HG02763 (cell line): ENCODE results near the gene TSC22D1.
"Not testable (repeated sequence)": the region's sequence is repeated elsewhere in the genome, so short reads cannot be mapped to it uniquely, and the experiment has no call there.

ENCODE experiments used
- ATAC-seq: cut with Tn5 transposase; IDR thresholded peaks from one replicate; pipeline ENCODE4 v1.9.1; 2021; ENCODE audit warnings: mild to moderate bottlenecking, moderate library complexity; ENCODE audit not compliant: unreplicated experiment

Gene TSC22D1

GRCh38 chr13:44573790-44574465 is 2.2 kb downstream of the TSC22D1 start:
- no peak for ATAC-seq

GRCh38 chr13:44573071-44573470 is 3.1 kb downstream of the TSC22D1 start:
- ATAC-seq = no peak

- no peak for ATAC-seq
Observed at GRCh38 chr13:44566601-44567000, 9.5 kb downstream of the TSC22D1 start.

- no peak for ATAC-seq
Observed at GRCh38 chr13:44565881-44566280, 10.2 kb downstream of the TSC22D1 start.

GRCh38 chr13:44564936-44565335 is 11.2 kb downstream of the TSC22D1 start:
- ATAC-seq = no peak

- not testable (repeated sequence) for ATAC-seq
Observed at GRCh38 chr13:44562853-44563252, 13.3 kb downstream of the TSC22D1 start.

GRCh38 chr13:44561351-44561750 is 14.8 kb downstream of the TSC22D1 start:
- no peak for ATAC-seq

GRCh38 chr13:44557986-44558385 is 18.1 kb downstream of the TSC22D1 start:
- no peak for ATAC-seq

GRCh38 chr13:44555207-44555606 is 20.9 kb downstream of the TSC22D1 start:
- ATAC-seq = no peak

- ATAC-seq = no peak
Observed at GRCh38 chr13:44549476-44549875, 26.7 kb downstream of the TSC22D1 start.

GRCh38 chr13:44546164-44546563 is 30.0 kb downstream of the TSC22D1 start:
- no peak for ATAC-seq

- ATAC-seq = no peak
Observed at GRCh38 chr13:44543369-44543768, 32.8 kb downstream of the TSC22D1 start.

GRCh38 chr13:44542361-44542760 is 33.8 kb downstream of the TSC22D1 start:
- ATAC-seq = no peak

- no peak for ATAC-seq
Observed at GRCh38 chr13:44541601-44542000, 34.5 kb downstream of the TSC22D1 start.

- no peak for ATAC-seq
Observed at GRCh38 chr13:44540761-44541434, 35.2 kb downstream of the TSC22D1 start.

GRCh38 chr13:44537248-44537647 is 38.9 kb downstream of the TSC22D1 start:
- ATAC-seq = no peak

GRCh38 chr13:44523146-44524015 is 52.7 kb downstream of the TSC22D1 start:
- ATAC-seq = no peak

GRCh38 chr13:44519642-44520041 is 56.5 kb downstream of the TSC22D1 start:
- no peak for ATAC-seq

GRCh38 chr13:44516771-44517170 is 59.4 kb downstream of the TSC22D1 start:
- ATAC-seq = no peak

GRCh38 chr13:44514278-44514677 is 61.9 kb downstream of the TSC22D1 start:
- ATAC-seq = no peak

- ATAC-seq = not testable (repeated sequence)
Observed at GRCh38 chr13:44509853-44510252, 66.3 kb downstream of the TSC22D1 start.
